Measurements from ENCODE around the gene IGF1R. TPM values are rescaled to one million over a fixed set of nuclear protein-coding genes. Genes with fewer than 3 reads are reported as not detected.

IGF1R gene
- total RNA-seq, 1 donor from 2014 or later, result 131 TPM

- no peaks in the 10 kb centered on the region for H3K9me3 Mint-ChIP-seq (ENCODE audit: unreplicated experiment)
- H3K4me1 Mint-ChIP-seq (ENCODE audit: unreplicated experiment), result peaks cover 73% of the 10 kb centered on the region
- H3K36me3 Mint-ChIP-seq (ENCODE audit: low read depth, unreplicated experiment), result peaks cover 8% of the 10 kb centered on the region
- H3K27ac Mint-ChIP-seq (ENCODE audit: unreplicated experiment), result peak overlapping the region; percentile 95
- no peak for TF ChIP-seq CTCF (IDR thresholded peaks at IDR 0.05; ENCODE audit: unreplicated experiment)
- H3K4me3 Mint-ChIP-seq (ENCODE audit: unreplicated experiment), result peak overlapping the region; percentile 24
- no peaks in the 10 kb centered on the region for H3K27me3 Mint-ChIP-seq (ENCODE audit: unreplicated experiment)
- no peak for DNase-seq (ENCODE audit: low spot score)
Observed at GRCh38 chr15:98671060-98672008, 23.0 kb downstream of the IGF1R start.

- no peak for TF ChIP-seq CTCF (IDR thresholded peaks at IDR 0.05; ENCODE audit: unreplicated experiment)
- no peaks in the 10 kb centered on the region for H3K27me3 Mint-ChIP-seq (ENCODE audit: unreplicated experiment)
- no peak overlapping the region for H3K4me3 Mint-ChIP-seq (ENCODE audit: unreplicated experiment)
- no peaks in the 10 kb centered on the region for H3K9me3 Mint-ChIP-seq (ENCODE audit: unreplicated experiment)
- H3K4me1 Mint-ChIP-seq (ENCODE audit: unreplicated experiment), result peaks cover 70% of the 10 kb centered on the region
- H3K36me3 Mint-ChIP-seq (ENCODE audit: low read depth, unreplicated experiment), result no peaks in the 10 kb centered on the region
- DNase-seq (ENCODE audit: low spot score), result no peak
- peak overlapping the region; percentile 82 for H3K27ac Mint-ChIP-seq (ENCODE audit: unreplicated experiment)
Observed at GRCh38 chr15:98673133-98673532, 24.8 kb downstream of the IGF1R start.

GRCh38 chr15:98674336-98674735 lies 26.0 kb downstream of the IGF1R start:
- no peak for DNase-seq (ENCODE audit: low spot score)
- TF ChIP-seq CTCF (IDR thresholded peaks at IDR 0.05; ENCODE audit: unreplicated experiment), result no peak
- peaks cover 61% of the 10 kb centered on the region for H3K4me1 Mint-ChIP-seq (ENCODE audit: unreplicated experiment)
- H3K4me3 Mint-ChIP-seq (ENCODE audit: unreplicated experiment), result no peak overlapping the region
- H3K36me3 Mint-ChIP-seq (ENCODE audit: low read depth, unreplicated experiment), result no peaks in the 10 kb centered on the region
- H3K27ac Mint-ChIP-seq (ENCODE audit: unreplicated experiment), result no peak overlapping the region
- H3K9me3 Mint-ChIP-seq (ENCODE audit: unreplicated experiment), result no peaks in the 10 kb centered on the region
- H3K27me3 Mint-ChIP-seq (ENCODE audit: unreplicated experiment), result peaks cover 2% of the 10 kb centered on the region

- DNase-seq (ENCODE audit: low spot score), result no peak
- Mint-ChIP-seq H3K9me3 (ENCODE audit: unreplicated experiment) (no peaks in the 10 kb centered on the region), H3K27ac (ENCODE audit: unreplicated experiment) (no peak overlapping the region), H3K4me1 (ENCODE audit: unreplicated experiment) (peaks cover 45% of the 10 kb centered on the region), H3K4me3 (ENCODE audit: unreplicated experiment) (no peak overlapping the region), H3K36me3 (ENCODE audit: low read depth, unreplicated experiment) (no peaks in the 10 kb centered on the region), H3K27me3 (ENCODE audit: unreplicated experiment) (peaks cover 2% of the 10 kb centered on the region)
- TF ChIP-seq CTCF (IDR thresholded peaks at IDR 0.05; ENCODE audit: unreplicated experiment), result no peak
Observed at GRCh38 chr15:98676586-98677270, 28.4 kb downstream of the IGF1R start.

Data from endothelial cell (in vitro differentiated cells).